ENCODE measurements around the gene ARFGAP3.

The ARFGAP3 gene

GRCh38 chr22:42857845-42858481, 890 bp upstream of the ARFGAP3 start:
- no peak for DNase-seq

- peak; percentile 50 to 60 for DNase-seq
Observed at GRCh38 chr22:42856179-42856864, 751 bp downstream of the ARFGAP3 start.

- no peak for DNase-seq
Observed at GRCh38 chr22:42855721-42856120, 1.4 kb downstream of the ARFGAP3 start.

- DNase-seq: no peak
Observed at GRCh38 chr22:42855211-42855610, 1.9 kb downstream of the ARFGAP3 start.

- DNase-seq: no peak
Observed at GRCh38 chr22:42848941-42849550, 8.0 kb downstream of the ARFGAP3 start.

GRCh38 chr22:42847110-42847509, 10.0 kb downstream of the ARFGAP3 start:
- DNase-seq: no peak

GRCh38 chr22:42844756-42845155, 12.3 kb downstream of the ARFGAP3 start:
- no peak for DNase-seq

GRCh38 chr22:42842658-42843370, 14.3 kb downstream of the ARFGAP3 start:
- DNase-seq: no peak

- no peak for DNase-seq
Observed at GRCh38 chr22:42841444-42841843, 15.6 kb downstream of the ARFGAP3 start.

- DNase-seq: no peak
Observed at GRCh38 chr22:42837556-42837955, 19.5 kb downstream of the ARFGAP3 start.

GRCh38 chr22:42836026-42836425, 21.0 kb downstream of the ARFGAP3 start:
- no peak for DNase-seq

- DNase-seq: no peak
Observed at GRCh38 chr22:42834177-42834949, 22.7 kb downstream of the ARFGAP3 start.

- no peak for DNase-seq
Observed at GRCh38 chr22:42833104-42833503, 24.0 kb downstream of the ARFGAP3 start.

- no peak for DNase-seq
Observed at GRCh38 chr22:42831712-42832111, 25.4 kb downstream of the ARFGAP3 start.

- no peak for DNase-seq
Observed at GRCh38 chr22:42830161-42830560, 26.9 kb downstream of the ARFGAP3 start.

- no peak for DNase-seq
Observed at GRCh38 chr22:42829302-42829701, 27.8 kb downstream of the ARFGAP3 start.

- no peak for DNase-seq
Observed at GRCh38 chr22:42825796-42826195, 31.3 kb downstream of the ARFGAP3 start.

GRCh38 chr22:42821386-42821785, 35.7 kb downstream of the ARFGAP3 start:
- no peak for DNase-seq

GRCh38 chr22:42820045-42820763, 36.9 kb downstream of the ARFGAP3 start:
- DNase-seq: no peak

GRCh38 chr22:42819412-42820044, 37.5 kb downstream of the ARFGAP3 start:
- DNase-seq: no peak

- DNase-seq: no peak
Observed at GRCh38 chr22:42817556-42817955, 39.5 kb downstream of the ARFGAP3 start.

- DNase-seq: no peak
Observed at GRCh38 chr22:42816336-42816735, 40.7 kb downstream of the ARFGAP3 start.

Measured in activated CD4-positive, alpha-beta T cell treated with anti-CD3 and anti-CD28 coated beads, Interleukin-2, amount 50 U/mL, for 48 hours (primary cell).